ES-I3 (cell line): Measurements from ENCODE around the gene WDR33.
A peak's percentile ranks its signal among the peaks of the same experiment; 100 is the strongest.

Source experiments
- H3K36me3 ChIP-seq: 2 replicates; pipeline ENCODE4 v1.6.1; 2013; ENCODE audit warnings: mild to moderate bottlenecking, low read length, control low read depth, moderate library complexity; ENCODE audit not compliant: insufficient read depth
- H3K4me1 ChIP-seq: 2 replicates; pipeline ENCODE4 v1.6.1; 2013; ENCODE audit warnings: mild to moderate bottlenecking, control low read depth, low read length; ENCODE audit not compliant: insufficient read depth
- H3K9ac ChIP-seq: 2 replicates; pipeline ENCODE4 v1.6.1; 2013; ENCODE audit warnings: low read depth, mild to moderate bottlenecking, low read length, moderate library complexity
- H3K9me3 ChIP-seq: 2 replicates; pipeline ENCODE4 v1.6.1; 2013; ENCODE audit warnings: mild to moderate bottlenecking, low read length, moderate library complexity; ENCODE audit not compliant: control insufficient read depth, insufficient read depth

WDR33 gene

DNA sequence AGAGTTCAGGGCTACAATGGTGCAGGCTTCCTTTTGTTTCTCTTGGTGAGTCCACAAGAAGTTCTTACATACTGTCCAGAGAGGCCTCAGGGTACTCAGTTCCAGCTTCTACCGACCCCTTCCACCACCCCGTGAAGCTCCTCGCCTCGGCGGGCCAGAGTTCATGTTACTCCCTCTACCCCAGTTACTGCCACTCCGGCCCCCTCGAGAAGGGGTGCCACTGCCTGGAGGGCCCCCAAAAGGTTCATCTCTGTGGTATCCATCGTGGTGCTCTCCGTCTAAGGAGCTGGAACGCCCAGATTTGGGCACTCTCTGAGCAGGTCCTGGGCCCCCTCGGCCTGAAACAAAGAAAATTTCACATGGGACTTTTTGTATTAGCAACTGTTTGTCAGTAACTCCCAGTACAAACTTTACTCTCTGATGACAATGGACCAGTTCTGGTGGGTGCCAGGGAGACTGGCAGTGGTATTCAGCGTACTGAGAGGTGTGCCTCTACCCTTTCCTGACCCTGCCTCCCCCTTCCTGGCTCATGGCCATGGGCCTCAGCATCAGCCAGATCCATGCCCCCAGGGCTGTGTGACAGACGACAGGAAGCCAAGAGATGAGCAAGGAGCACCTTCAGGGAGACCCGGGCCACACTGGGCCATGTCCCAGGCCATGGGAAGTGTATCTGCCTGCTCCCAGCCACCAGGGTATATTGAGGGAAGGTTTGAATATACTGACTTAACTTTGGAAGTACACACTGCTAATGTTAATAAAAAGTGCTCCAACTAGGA, 104.6 kb downstream of the WDR33 start:
- Histone ChIP-seq H3K9ac (no peak overlapping the region), H3K9me3 (no peaks in the 10 kb centered on the region), H3K36me3 (peaks cover 32% of the 10 kb centered on the region), H3K4me1 (peaks cover 6% of the 10 kb centered on the region; the same call in 1 of the 2 replicates)

DNA sequence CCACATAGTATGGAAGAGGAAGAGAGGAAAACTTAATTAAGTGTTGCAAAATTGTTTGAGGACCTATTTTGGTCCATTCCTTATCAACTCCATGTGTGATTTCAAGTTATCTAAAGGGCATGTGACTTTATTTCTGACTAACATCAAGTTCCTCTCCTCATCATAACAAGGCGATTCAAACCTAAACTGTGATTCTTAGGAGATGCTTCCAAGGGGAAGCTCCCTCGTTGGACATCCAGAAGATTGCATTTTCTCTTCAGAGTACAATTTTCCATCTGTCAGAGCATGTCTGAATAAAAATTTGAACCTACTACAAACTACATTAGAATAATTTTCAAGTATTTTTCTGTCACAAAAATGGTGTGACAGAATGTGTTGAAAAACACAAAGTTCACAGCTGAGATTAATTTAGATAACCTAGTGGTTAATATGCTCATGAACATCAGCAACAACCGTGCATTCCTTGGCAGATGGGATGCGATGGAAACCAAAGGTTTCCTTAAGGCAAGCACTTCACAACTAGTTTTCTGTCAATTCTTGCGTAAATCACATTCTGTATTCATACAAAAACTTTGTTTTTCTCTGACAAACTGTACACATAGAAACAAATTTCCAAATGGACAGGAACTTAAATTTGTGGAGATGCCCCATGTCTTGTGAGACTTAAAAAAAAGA, 105.4 kb downstream of the WDR33 start:
- Histone ChIP-seq H3K4me1 (peaks cover 6% of the 10 kb centered on the region; the same call in 1 of the 2 replicates), H3K36me3 (peaks cover 30% of the 10 kb centered on the region), H3K9me3 (no peaks in the 10 kb centered on the region), H3K9ac (no peak overlapping the region)

DNA sequence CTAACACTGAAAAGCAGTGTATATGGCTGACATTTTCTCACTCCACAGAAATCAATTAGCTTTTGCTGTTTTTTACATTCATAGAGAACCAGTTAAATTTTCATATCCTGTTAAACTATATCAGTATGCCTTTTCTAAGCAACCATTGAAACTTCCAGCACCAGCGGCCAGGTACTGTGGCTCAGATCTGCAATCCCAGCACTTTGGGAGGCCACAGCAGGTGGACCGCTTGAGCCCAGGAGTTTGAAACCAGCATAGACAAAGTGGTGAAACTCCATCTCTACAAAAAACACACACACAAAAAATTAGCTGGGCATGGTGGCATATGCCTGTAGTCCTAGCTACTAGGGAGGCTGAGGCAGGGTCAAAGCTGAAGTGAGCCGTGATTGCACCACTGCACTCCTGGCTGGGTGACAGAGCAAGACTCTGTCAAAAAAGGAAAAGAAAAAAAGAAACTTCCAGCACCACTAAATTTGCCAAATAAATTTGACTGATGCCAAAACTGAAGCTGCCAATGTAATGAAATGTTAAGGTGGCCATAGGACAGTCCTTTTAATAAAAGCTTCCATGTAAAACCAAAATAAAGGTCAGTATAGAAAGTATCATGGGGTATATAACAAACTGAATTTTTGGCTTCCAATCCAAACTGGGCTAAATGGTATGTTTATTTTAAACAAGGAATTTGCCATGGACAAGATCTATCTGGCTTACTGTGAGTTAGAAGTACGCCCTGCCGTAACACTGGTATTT, 106.2 kb downstream of the WDR33 start:
- peaks cover 10% of the 10 kb centered on the region; the same call in 1 of the 2 replicates for H3K4me1 ChIP-seq
- no peak overlapping the region for H3K9ac ChIP-seq
- H3K9me3 ChIP-seq, result no peaks in the 10 kb centered on the region
- peaks cover 29% of the 10 kb centered on the region for H3K36me3 ChIP-seq

DNA sequence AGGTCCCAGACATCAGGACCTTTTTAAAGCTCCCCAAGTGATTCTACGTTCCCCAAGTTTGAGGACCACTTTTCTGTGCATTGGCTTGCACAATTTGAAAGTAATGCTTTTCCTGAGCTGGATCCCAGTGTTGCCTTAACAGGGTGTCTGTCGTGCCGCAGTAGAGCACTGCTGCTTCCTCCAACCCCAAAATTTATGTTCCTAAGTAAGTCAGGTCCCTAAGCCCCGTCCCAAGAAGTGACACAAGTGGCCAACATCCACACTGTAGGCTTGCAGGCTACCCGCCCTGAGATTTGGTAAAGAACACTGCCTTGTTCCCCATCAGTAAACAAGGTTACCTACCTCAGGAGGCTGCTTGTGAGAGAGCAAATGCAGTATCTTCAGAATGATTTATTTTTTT, 107.7 kb downstream of the WDR33 start:
- H3K4me1 ChIP-seq, result peaks cover 10% of the 10 kb centered on the region; the same call in 1 of the 2 replicates
- H3K9ac ChIP-seq, result no peak overlapping the region
- H3K9me3 ChIP-seq, result no peaks in the 10 kb centered on the region
- H3K36me3 ChIP-seq, result peaks cover 24% of the 10 kb centered on the region

DNA sequence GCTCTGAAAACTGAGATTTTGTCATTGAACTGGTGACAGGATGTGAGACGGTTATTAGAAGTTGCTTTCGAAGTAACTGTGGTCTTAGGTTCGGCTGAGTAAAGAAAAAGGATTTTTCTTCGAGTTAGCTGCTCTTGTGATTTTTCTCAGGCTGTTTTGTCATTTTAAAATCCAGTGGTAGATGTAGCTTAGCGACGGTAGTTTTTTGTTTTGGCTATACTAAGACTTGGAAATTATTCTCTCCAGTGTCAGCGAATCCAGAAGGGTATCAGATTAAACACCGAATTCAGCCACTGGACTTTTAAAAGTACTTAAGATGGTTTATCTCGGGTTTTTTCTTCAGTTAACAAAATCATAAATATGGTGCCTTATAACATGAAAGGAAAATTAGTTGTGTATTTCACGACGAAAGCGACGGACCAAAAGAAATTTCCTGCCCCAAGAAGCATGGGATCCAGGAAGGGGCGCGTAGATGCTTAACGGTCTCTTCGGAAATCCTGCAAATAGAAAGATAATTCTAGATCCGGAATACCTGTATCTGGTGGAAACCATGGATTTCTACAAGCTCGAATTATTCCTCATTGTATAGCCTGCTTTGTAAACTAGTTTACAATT, 108.5 kb downstream of the WDR33 start:
- H3K9me3 ChIP-seq, result no peaks in the 10 kb centered on the region
- H3K36me3 ChIP-seq, result peaks cover 16% of the 10 kb centered on the region
- H3K4me1 ChIP-seq, result peaks cover 10% of the 10 kb centered on the region; the same call in 1 of the 2 replicates
- H3K9ac ChIP-seq, result peak overlapping the region; percentile 74

DNA sequence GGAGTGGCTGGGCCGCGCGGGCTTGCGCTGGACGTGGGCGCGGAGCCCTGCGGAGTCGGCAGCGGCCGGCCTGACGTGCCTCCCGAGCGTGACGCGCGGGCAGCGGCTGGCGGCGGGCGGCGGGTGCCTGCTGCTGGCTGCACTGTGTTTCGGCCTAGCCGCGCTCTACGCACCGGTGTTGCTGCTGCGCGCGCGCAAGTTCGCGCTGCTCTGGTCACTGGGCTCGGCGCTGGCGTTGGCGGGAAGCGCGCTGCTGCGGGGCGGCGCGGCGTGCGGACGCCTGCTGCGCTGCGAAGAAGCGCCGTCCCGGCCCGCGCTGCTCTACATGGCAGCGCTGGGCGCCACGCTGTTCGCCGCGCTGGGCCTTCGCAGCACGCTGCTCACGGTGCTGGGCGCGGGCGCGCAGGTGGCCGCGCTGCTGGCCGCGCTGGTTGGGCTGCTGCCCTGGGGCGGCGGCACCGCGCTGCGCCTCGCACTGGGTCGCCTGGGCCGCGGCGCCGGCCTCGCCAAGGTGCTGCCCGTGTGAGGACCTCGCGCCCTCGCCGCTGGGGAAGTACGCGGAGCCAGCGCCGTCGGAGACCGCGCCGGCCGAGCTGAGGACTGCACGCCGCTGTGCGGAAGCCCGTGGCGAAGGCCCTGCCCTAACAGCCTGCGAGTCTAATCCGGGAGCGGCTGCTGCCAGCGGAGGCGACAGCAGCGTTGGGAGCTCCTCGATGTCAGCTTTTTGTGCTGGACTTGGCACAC, 109.1 kb downstream of the WDR33 start:
- no peaks in the 10 kb centered on the region for H3K9me3 ChIP-seq
- H3K36me3 ChIP-seq, result peaks cover 10% of the 10 kb centered on the region
- peaks cover 10% of the 10 kb centered on the region; the same call in 1 of the 2 replicates for H3K4me1 ChIP-seq
- H3K9ac ChIP-seq, result peak overlapping the region; percentile 74

DNA sequence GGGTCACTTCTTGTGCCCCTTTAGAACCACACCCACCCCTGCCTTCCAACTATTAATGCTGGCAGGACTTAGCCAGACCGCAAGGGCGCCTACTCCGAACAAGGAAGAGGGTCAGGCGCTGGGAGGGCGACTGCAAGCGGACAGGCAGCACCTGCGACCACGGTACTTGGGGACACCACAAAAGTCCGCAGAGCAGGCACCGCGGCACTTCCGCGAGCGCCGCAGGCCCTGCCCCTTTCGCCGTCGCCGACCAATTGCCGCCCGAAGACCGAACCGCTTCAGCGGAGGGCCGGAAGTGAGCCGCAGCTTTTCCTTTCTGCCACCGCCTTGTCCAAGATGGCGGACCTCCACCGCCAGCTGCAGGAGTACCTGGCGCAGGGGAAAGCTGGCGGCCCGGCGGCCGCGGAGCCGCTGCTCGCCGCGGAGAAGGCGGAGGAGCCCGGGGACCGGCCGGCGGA, 109.7 kb downstream of the WDR33 start, which contains the start of gene SFT2D3:
SFT2D3 (plus strand) TSS at position 305 of the 458 bp plus-strand sequence; CDS start at position 337, 32 bp downstream.
- Histone ChIP-seq H3K36me3 (peaks cover 4% of the 10 kb centered on the region), H3K9me3 (no peaks in the 10 kb centered on the region), H3K4me1 (peaks cover 10% of the 10 kb centered on the region; the same call in 1 of the 2 replicates), H3K9ac (peak within 1 kb of the TSS; percentile 74)

DNA sequence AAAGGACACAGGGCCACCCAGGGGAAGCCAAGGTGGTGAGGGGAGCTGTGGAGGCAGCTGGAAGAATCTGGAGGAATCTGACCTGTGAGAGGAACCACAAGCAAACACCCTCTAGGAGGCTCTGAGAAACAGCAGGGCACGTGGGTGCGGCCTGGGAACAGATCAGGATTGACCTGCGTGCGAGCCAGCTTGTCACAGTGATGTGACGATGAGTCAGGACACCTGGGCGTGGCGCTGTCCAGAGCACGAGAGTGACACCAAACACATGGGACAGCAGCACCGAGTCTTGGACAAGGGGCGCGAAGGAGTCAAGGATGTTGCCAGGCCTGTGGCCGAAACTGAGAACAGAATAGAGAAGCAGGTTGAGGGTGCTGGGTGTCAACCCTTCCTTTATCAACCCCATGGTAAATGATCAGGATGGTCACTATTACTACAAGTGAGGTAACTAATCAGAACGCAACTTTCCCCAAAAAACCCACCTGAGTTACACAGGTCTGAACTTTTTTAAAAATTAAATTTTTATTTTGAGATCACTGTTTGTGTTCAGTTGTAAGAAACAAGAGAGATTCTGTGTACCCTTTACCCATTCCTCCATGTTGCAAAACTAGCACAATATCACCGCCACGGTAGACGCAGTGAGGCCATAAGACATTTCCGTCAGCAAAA, 110.3 kb downstream of the WDR33 start:
- H3K9ac ChIP-seq, result peak overlapping the region; percentile 74
- H3K9me3 ChIP-seq, result no peaks in the 10 kb centered on the region
- H3K4me1 ChIP-seq, result peaks cover 10% of the 10 kb centered on the region; the same call in 1 of the 2 replicates
- no peaks in the 10 kb centered on the region for H3K36me3 ChIP-seq

DNA sequence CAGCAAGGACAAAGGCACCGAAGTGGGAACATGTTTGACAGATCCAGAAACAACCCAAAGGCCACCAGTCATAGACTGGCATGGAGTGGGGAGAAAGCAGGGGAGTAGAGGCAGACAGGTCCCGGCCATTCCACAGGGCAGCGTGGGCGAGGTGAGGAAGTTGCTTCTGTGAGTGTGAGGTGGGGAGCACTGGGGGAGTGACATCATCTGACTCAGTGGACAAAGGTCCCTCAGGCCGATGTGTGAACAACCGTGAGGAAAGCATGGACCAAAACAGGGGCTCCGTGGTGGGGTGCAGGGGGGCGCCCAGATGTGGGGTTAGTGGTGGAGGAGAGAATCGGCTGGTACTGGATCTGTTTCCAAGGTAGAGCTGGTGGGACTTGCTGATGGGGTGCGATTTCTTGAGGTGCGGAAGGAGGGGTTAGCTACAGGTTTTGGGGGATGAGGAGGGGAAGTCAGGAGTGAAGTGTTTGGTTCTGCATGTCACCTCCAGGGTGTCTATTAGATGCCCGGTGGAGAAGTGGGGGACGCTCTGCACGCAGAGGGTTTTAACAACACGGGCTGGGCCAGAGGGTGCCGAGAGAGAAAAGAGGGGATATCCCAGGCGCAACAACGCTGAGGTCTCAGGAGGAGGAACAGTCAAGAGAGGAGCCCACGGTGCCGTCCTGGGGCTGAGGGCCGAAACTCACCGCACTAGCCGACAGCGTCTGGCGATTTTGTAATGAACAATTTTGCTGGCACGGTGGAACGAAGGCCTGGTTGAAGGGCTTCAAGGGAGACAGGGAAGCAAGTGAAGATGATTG, 112.2 kb downstream of the WDR33 start:
- Histone ChIP-seq H3K9me3 (no peaks in the 10 kb centered on the region), H3K4me1 (peaks cover 10% of the 10 kb centered on the region; the same call in 1 of the 2 replicates)

DNA sequence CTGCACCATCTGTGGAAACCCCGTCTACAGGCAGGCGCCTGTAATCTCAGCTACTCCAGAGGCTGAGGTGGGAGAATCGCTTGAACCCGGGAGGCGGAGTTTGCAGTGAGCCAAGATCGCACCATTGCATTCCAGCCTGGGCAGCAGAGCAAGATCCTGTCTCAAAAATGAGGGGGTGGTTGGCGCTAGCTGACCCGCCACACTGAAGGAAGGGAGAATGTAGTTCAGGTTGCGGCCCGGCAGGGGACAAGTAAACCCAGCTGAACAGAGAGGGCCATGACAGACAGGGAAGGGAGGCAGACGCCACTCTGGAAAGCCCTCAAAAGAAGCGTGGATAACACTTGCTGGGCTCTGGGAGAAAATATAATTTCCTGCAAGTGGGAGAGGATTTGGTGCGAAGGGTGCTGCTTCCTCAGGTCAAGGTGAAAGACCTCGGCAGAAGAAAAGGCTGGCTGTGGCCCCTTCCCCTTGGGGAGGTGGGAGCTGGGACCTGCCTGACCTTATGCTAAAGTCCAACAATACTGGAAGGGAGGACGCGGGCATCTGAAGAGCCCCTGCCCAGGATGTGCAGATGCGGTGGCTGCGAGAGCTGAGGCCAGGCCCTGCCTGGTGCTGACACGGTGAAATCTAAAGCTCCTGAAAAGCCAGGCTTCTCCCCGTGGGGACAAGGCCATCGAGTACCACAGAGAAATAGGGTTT, 113.3 kb downstream of the WDR33 start:
- Histone ChIP-seq H3K36me3 (no peaks in the 10 kb centered on the region), H3K9me3 (no peaks in the 10 kb centered on the region; the same call in 1 of the 2 replicates), H3K4me1 (peaks cover 7% of the 10 kb centered on the region; the same call in 1 of the 2 replicates), H3K9ac (no peak overlapping the region)

More for the DNA sequence above, 112.2 kb downstream of the WDR33 start:
- no peak overlapping the region for H3K9ac ChIP-seq
- no peaks in the 10 kb centered on the region for H3K36me3 ChIP-seq

DNA sequence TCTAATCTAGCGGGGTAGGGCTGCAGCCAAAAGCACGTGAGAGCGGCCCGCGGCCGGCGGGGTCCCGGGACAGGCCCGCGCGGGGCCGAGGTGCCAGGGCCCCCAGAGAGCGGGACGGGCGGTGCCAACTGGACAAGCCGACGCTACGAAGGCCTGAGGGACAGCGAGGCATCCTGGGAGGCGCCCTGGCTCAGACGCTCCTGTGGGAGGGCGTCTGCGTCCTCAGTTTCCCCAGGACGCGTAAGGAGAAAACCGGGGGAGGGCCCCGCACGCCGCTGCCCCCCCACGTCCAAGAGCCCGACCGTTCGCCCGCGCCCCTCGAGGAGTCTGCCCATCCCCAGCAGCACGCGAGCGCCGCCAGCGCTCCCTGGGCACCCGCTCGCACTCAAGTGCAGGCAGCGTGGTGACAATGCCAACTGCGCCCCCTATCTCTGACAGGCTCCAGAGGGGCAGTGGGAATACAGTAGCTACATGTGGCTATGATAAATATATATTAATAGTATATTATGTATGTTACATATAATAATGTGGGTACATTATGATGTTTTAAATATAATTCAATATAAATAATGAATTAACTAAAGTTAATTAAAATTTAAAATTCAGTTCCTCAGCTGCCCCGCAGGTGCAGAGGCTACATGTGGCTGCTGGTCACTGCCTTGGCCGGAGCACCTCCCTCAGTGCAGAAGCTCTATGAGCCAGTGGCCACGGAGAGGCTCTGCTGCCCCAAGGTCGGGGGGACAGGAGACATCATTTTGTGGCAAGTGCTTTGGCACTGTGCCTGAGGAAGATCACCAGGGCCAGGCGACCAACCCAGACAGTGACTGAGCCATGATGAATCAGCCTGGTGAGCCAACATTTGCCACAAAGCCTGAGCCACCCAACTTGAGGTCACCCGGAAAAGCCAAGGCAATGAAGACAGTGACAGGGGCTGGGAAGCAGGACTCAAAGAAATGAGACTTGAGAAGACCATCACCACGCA, 115.2 kb downstream of the WDR33 start:
- H3K4me1 ChIP-seq, result peaks cover 4% of the 10 kb centered on the region; the same call in 1 of the 2 replicates
- no peaks in the 10 kb centered on the region for H3K36me3 ChIP-seq
- H3K9ac ChIP-seq, result peak overlapping the region; percentile 27; the same call in 1 of the 2 replicates
- peaks cover 6% of the 10 kb centered on the region for H3K9me3 ChIP-seq
